Activated CD8-positive, alpha-beta memory T cell treated with anti-CD3 and anti-CD28 coated beads for 4 hours (primary cell): ENCODE data around the gene ZNF512B.
"Not testable (repeated sequence)": the region's sequence is repeated elsewhere in the genome, so short reads cannot be mapped to it uniquely, and the experiment has no call there.

ENCODE experiments used
- DNase-seq, 2 donors: peaks; one replicate each; pipeline ENCODE4 v3.0.0-alpha.2; 2020; ENCODE audit warnings: low read depth in 2 of 2

The ZNF512B gene, protein sequence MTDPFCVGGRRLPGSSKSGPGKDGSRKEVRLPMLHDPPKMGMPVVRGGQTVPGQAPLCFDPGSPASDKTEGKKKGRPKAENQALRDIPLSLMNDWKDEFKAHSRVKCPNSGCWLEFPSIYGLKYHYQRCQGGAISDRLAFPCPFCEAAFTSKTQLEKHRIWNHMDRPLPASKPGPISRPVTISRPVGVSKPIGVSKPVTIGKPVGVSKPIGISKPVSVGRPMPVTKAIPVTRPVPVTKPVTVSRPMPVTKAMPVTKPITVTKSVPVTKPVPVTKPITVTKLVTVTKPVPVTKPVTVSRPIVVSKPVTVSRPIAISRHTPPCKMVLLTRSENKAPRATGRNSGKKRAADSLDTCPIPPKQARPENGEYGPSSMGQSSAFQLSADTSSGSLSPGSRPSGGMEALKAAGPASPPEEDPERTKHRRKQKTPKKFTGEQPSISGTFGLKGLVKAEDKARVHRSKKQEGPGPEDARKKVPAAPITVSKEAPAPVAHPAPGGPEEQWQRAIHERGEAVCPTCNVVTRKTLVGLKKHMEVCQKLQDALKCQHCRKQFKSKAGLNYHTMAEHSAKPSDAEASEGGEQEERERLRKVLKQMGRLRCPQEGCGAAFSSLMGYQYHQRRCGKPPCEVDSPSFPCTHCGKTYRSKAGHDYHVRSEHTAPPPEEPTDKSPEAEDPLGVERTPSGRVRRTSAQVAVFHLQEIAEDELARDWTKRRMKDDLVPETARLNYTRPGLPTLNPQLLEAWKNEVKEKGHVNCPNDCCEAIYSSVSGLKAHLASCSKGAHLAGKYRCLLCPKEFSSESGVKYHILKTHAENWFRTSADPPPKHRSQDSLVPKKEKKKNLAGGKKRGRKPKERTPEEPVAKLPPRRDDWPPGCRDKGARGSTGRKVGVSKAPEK

GRCh38 chr20:63969838-63970713 lies at the start of gene ZNF512B:
Gene ZNF512B, minus strand, starts transcription at chr20:63969930. Its CDS starts 1,980 bp downstream, at chr20:63967950.
- no peak for DNase-seq

- no peak for DNase-seq
Observed at GRCh38 chr20:64015635-64016034, 45.9 kb upstream of the ZNF512B start.

- not testable (repeated sequence) for DNase-seq
Observed at GRCh38 chr20:64012385-64013154, 42.8 kb upstream of the ZNF512B start.

GRCh38 chr20:64011366-64011779 lies 41.6 kb upstream of the ZNF512B start:
- no peak for DNase-seq

DNA sequence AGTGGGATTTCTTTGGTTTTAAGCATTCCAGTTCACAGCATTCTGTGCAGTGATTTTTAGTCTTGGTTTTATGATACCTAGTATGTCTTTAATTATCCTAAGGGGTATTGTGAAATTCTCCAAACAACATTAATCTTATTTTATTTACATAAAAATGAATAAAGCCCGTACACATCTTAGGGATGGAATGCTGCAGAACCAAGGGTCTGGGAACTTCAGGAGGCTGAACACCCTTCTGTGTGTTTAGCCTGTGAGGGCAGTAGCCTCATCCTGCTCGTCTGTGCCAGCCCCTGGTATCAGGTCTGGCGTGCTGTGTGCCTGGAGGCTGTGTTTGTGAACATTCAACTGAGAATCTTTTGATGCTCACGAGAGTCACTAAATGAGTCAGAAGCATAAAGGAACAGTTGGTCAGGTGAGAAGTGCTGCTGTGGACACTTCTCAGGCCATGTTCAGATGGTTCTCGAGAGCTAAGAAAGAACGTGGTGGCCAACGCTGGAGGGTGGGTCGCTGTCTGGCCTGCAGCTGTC lies 41.0 kb upstream of the ZNF512B start:
- DNase-seq = no peak

GRCh38 chr20:64009811-64010387 lies 40.2 kb upstream of the ZNF512B start:
- DNase-seq = no peak

DNA sequence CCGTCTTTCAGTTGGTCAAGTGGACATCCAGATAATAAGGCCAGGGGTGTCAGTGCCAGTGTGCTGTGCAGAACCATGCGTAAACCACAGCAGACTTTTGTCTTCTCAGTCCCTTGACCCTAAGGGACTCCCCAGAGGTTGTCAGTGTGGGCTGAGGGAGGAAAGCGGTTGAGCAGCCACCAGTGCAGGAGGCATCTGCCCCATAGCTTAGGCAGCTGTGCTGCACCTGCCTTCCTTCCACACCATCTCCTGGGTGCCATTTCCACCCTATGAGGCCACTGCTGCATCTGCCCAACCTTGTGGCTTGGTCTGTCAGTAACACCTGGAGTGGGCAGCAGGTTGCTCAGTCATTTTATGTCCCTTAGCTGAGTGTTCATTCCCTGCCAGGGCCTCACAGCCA lies 37.2 kb upstream of the ZNF512B start:
- no peak for DNase-seq

DNA sequence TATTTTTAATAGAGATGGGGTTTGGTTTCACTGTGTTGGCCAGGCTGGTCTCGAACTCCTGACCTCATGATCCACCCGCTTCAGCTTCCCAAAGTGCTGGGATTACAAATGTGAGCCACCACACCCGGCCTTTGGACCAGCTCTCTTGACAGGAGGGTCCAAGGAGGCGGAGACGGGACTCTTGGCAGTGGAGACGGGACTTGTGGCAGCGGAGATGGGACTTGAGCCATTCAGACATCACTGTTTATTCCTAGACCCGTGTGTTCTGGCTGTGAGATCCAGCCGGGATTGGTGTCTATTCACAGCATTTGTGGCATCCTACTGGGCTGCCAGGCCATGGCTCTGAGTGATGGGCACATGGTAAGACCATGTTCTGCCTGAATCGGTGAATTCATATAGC lies 36.8 kb upstream of the ZNF512B start:
- DNase-seq = no peak

GRCh38 chr20:64005394-64005793 lies 35.7 kb upstream of the ZNF512B start:
- DNase-seq = no peak

DNA sequence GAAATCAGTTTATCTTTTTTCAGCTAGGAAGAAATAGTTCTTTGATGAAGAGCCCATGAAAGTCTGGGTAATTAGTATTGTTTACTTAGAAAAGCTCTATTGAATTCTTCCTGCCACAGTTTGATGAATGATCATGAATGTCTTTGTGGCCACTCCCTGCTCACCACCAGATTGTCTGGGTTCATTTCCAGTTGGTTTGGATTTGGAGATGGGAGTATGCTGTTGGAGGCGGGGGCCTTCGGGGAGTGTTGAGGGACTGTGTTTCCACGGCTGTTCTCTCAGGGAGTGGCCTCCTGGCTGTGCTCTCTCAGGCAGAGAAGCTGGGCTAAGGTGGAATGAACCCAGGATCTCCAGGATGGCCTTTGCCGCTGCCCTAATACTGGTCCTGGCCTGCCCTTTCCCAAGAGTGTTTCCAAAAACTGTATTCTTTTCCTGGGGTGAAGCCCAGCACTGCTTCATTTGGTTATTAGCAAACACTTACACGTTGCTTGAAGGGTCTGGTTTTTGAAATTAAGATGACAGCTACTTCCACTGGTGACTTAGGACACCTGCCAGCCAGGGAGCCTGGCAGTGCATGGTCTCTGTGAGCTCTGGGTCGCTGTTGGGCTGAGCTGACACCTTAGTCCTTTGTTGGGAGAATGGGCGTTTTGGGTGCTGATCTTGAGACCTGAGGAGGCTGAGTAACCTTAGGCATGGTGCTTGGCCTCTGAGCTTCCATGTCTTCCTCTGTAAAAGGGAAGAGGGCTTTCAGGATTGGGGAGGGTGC lies 34.4 kb upstream of the ZNF512B start:
- no peak for DNase-seq

DNA sequence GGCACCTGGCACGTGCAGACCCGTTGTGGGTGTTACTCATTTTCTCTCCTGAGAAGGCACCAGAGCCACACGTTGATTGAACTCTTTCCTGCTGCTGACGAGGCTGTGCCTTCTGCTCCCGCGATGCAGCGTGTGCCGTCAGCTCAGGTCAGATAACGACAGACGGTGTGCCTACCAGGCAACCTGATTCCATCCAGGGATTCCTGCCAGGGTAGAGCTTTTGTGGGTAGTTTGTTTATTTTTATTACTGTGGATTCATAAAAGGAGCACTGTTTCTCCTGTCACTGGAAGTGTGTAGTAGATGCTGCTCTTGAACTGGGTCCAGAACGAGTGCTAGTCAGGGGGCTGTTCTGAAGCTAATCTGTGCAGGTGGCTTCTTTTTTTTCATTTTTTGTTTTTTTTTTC lies 31.9 kb upstream of the ZNF512B start:
- no peak for DNase-seq

DNA sequence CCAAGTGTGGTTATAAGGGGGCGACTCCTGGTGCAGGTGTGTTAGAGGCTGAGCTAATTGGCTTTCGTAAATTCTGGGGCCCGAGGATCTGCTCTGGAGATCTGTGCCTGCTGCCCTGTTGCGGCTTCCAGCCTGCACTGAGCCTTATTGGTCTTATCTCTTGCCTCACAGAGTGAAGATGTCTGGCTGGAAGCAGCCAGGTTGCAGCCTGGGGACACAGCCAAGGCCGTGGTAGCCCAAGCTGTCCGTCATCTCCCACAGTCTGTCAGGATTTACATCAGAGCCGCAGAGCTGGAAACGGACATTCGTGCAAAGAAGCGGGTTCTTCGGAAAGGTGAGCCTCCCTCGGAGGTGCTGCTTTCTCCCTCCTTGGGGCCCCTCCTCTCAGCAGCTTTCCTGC lies 31.2 kb upstream of the ZNF512B start:
- no peak for DNase-seq

- DNase-seq = no peak
Observed at GRCh38 chr20:63982937-63983336, 13.2 kb upstream of the ZNF512B start.

- DNase-seq = peak; percentile 89 to 91
Observed at GRCh38 chr20:63980806-63981728, 11.3 kb upstream of the ZNF512B start, which contains the start of gene PRPF6. Gene PRPF6, plus strand, starts transcription at chr20:63981132. Its CDS starts 114 bp downstream, at chr20:63981246.

GRCh38 chr20:63980317-63980805 lies 10.6 kb upstream of the ZNF512B start:
- no peak for DNase-seq

DNA sequence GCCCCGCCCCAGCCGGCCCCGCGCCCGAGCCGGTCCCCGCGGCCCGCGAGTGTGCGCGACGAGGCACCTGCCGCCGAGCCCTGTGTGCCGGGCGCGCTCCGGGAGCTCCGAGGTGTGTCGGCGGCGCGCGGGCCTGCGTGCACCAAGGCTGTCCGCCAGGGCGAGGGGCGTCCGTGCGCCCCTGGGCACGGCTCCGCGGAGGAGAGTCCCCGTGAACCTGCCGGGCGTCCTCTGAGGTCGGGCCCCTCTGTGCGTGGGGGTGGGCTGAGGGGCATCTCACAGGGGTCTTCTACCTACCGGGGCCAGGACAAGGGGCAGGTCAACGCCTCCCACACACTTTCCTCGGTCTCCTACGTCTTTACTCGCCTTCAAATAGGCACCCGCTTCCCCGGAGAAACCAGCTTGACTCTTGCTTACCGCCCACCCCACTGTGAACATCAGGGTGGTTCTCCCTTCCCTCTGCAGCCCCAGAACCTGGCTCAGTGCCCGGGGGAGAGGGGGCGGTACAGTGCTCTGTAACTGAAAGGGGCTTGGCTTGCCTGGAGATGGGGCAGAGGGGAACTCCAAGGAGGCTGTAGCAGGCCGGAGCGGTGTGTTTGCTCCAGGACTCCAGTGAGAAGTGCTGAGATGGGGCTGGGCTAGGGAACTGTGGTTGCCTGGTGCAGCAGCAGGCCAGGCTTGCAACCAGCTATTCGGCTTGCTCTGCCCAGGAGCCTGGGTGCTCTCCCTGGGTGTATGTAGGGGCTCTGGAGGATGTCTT lies 10.0 kb upstream of the ZNF512B start, which contains the start of gene SAMD10:
SAMD10 (minus strand) TSS at position 86 of the 760 bp plus-strand sequence. CDS start 175 bp downstream, outside the sequence.
- peak; percentile 74 to 78 for DNase-seq

GRCh38 chr20:63979229-63979556 lies 9.5 kb upstream of the ZNF512B start:
- DNase-seq = no peak
